ENCODE data around the gene TUBGCP6.

GRCh38 chr22:50190182-50190940 is 54.5 kb downstream of the TUBGCP6 start:
- no peak for TF ChIP-seq EZH2 (IDR thresholded peaks at IDR 0.05; ENCODE audit: borderline replicate concordance, insufficient read depth, low read length, poor library complexity, severe bottlenecking)
- TF ChIP-seq POLR2AphosphoS5 (IDR thresholded peaks at IDR 0.05) = no peak
- no peak for TF ChIP-seq CTCF (IDR thresholded peaks at IDR 0.05; ENCODE audit: poor library complexity, severe bottlenecking)
- no peak for TF ChIP-seq REST (IDR thresholded peaks at IDR 0.05; ENCODE audit: borderline replicate concordance)
- TF ChIP-seq TAF1 (IDR thresholded peaks at IDR 0.05; ENCODE audit: low read depth) = no peak
- TF ChIP-seq RAD21 (conservative IDR thresholded peaks at IDR 0.05) = no peak
- no peak for TF ChIP-seq SMC3 (conservative IDR thresholded peaks at IDR 0.05; ENCODE audit: poor library complexity)
- TF ChIP-seq EP300 (conservative IDR thresholded peaks at IDR 0.05; ENCODE audit: poor library complexity, severe bottlenecking) = no peak
- no peak for TF ChIP-seq MXI1 (conservative IDR thresholded peaks at IDR 0.05; ENCODE audit: poor library complexity, severe bottlenecking)

All from neural cell (in vitro differentiated cells).